ENCODE measurements around the gene NMT1.

NMT1 gene

DNA sequence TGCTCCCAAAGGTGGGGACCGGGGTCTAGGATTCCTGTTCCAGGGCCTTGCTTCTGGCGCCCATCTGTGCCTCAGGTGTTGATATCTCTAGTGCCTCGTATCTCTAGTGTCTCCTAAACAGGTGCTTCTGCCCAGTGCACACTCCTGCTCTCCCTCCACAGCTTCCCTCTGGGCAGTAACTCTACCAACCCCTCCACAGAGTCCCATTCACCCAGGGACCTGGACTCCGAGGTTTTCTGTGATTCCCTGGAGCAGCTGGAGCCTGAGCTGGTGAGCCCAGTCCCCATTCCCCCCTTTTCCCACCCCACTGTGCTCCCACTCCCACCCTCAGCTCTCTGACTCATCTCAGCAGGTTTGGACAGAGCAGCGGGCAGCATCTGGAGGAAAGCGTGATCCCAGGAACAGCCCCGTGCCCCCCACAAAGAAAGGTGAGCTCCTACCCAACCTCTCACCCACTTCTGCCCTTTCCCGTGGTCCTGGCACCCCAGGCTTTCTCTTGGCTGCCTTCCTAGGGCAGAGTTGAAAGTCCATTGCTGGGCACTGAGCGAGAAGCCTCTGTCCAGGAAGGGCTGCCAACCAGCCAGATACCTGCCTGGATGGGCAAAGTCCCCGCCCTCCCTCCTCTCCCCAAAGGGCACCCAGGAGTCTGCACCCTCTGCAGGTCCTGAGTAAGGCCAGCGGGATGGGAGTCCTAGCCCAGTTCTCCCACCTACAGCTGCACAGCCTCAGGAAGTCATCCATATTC is 76.6 kb downstream of the NMT1 start:
- no peak for DNase-seq

GRCh38 chr17:45138911-45139532 is 77.9 kb downstream of the NMT1 start:
- no peak for DNase-seq

- DNase-seq: no peak
Observed at GRCh38 chr17:45139533-45139920, 78.4 kb downstream of the NMT1 start.

GRCh38 chr17:45143094-45143670 is 82.1 kb downstream of the NMT1 start:
- DNase-seq: no peak

DNA sequence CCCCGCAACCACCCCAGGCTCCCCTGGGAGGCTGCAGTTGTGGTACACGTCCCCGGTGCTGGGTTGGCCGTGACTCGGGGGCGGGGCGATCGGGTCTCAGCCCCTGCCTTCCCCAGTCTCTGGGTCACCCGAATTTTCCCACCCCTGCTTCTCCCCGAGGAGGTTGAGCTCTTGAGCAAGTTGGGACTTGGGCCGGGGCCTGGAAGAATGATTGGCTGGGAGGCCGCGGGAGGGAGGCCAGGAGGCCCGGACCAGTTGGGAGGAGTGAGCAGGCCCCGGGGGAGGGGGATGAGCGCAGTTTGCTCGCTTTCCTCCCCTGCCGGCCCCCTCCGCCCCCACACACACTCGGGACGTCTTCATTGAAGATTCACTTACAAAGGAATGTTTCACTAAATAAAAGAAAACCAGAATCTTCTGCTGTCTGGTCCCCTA is 82.7 kb downstream of the NMT1 start:
- no peak for DNase-seq

DNA sequence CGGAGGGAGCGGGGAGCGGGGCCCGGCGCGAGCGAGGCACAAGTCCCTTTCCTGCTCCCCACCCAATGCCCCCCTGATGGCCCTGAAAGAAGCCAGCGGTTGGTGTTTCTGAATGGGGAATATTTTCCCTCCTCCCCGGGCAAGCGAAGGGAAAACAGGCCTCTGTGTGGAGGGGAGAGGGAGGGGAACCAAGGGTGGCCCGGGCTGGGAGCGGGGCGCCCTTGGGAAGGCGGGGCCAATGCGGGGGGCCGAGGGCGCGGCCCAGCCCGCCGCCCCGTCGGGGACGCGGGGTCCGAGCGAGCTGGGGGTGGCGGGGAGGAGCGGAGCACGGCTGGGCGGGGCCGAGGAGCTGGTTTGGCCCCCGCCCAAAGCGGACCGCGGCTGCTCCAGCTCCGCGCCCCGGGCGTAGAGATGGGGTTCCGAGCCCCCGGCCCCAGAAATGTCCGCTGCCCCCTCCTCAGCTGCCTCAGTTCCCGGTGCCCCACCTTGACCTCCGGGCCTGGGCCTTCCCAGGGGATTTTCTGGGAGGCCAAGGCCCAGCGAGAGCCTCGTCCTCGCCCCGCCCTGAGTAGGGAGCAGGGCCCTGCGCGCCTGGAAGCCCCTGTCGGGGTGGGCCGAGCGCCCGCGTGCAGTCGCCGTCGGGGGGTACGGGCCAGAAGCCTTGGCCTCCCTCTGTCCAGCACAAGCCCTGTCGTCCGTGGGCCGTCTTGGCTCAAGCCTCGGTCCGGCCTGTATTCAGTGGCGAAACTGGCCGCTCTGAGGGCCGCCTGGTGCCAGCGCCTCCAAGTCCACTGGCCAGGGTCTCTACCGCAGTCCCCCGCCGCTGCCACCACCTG is 83.3 kb downstream of the NMT1 start:
- DNase-seq: no peak

- DNase-seq: no peak
Observed at GRCh38 chr17:45145035-45145389, 83.9 kb downstream of the NMT1 start.

DNA sequence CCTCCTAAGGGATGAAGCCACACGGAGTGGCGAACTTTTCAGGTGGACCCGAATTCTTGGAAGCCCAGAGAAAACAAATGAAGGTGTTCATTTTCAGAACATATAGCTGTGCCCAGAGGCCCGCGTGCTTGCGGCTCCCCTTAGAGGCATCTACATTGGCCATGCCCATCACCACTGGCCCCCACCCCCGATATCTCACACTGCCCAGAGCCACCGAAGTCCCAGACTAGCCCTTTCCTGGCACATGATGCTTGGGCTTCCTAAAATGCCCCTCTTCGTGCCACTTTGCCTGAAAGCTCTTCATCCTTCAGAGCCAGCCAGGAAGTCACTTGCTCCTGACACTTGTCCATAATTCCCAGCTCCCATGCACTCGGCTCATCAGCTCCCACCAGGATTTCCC is 85.0 kb downstream of the NMT1 start:
- DNase-seq: no peak

DNA sequence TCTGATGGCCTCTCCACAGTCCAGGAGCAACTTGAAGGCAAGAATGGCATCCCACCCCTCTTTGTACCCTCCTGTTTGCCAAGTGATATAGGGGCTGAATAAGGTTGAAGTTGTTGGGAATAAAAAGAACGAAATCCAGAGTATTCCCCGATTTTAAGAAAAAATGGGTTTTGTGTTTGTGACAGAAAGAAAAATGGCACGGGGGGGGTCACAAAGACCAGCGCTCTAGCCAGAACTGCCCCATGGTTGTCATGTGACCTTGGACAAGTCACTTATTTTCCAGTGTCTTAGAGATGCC is 85.4 kb downstream of the NMT1 start:
- no peak for DNase-seq

DNA sequence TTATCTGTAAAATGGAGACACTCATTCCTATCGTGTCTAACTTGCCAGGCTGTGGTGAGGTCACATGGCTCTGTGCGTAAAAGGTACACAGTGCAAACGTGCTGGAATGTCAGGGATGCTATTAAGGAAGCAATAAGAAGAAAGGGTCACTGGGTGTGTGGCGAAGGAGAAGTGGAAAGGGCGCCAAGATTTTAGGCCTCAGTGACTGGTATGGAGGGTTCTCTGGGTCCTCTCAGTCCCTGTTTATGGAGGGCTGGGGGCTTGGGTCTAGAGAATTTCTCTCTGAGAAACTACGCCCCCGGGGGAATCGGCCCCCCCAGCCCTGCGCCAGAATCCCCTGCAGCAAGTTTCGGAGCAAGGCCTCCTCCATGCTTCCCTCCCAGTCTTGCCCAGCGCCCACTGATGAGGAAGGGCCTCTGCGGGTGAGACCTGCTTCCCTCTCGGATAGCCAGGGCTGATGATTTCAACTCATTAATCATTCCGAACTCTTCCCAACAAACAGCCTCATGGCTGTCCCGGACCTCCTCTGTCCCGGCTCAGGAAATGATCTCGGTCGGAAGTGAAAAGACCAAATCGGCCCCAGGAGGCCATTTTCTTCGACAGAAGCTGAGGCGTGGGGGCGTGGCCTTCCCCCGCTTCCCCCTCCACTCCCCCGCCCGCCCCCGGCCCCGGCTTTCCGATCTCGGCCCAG is 85.9 kb downstream of the NMT1 start:
- peak; percentile 94 for DNase-seq

DNA sequence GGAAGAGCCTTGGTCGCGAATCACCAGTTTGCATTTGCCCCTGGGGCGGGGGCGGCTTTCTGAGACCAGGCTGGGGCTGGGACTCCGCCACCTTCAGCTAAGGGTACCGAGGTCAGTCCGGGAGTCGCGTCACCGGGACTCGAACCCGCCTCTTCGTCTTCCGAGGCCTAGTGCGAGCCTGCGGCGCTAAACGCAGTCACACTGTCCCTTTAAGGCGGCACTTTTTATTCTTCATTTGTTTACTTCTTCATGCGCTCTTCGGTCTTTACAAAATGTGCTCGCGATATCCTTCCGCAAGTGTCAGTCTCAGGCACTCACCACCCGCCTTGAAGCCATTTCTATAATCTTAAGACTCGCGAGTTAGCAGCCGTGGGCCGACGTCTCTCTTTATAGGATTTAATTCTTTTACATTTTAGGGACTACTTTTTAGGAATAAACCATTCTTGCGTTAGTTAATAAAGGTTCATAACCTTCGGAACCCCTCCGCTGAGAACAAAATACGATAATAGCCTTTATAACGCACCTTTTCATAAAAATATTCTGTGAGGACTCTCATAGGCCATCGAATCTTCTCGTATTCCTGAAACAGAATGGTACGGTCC is 86.6 kb downstream of the NMT1 start:
- DNase-seq: peak; percentile 95

GRCh38 chr17:45148183-45149036 is 87.3 kb downstream of the NMT1 start, which contains the start of gene HEXIM1:
Gene HEXIM1 (plus strand): TSS chr17:45148475. CDS start chr17:45149191, 716 bp downstream.
- DNase-seq: peak; percentile 100

DNA sequence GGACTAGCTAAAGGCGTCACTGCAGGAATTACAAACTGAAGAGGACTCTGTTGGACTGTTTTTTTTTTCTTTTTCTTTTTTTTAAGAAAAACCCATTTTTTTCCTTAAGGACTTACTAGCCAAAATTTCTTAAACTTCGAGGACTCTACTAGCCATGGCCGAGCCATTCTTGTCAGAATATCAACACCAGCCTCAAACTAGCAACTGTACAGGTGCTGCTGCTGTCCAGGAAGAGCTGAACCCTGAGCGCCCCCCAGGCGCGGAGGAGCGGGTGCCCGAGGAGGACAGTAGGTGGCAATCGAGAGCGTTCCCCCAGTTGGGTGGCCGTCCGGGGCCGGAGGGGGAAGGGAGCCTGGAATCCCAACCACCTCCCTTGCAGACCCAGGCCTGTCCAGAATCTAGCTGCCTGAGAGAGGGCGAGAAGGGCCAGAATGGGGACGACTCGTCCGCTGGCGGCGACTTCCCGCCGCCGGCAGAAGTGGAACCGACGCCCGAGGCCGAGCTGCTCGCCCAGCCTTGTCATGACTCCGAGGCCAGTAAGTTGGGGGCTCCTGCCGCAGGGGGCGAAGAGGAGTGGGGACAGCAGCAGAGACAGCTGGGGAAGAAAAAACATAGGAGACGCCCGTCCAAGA is 88.0 kb downstream of the NMT1 start:
- DNase-seq: peak; percentile 70

DNA sequence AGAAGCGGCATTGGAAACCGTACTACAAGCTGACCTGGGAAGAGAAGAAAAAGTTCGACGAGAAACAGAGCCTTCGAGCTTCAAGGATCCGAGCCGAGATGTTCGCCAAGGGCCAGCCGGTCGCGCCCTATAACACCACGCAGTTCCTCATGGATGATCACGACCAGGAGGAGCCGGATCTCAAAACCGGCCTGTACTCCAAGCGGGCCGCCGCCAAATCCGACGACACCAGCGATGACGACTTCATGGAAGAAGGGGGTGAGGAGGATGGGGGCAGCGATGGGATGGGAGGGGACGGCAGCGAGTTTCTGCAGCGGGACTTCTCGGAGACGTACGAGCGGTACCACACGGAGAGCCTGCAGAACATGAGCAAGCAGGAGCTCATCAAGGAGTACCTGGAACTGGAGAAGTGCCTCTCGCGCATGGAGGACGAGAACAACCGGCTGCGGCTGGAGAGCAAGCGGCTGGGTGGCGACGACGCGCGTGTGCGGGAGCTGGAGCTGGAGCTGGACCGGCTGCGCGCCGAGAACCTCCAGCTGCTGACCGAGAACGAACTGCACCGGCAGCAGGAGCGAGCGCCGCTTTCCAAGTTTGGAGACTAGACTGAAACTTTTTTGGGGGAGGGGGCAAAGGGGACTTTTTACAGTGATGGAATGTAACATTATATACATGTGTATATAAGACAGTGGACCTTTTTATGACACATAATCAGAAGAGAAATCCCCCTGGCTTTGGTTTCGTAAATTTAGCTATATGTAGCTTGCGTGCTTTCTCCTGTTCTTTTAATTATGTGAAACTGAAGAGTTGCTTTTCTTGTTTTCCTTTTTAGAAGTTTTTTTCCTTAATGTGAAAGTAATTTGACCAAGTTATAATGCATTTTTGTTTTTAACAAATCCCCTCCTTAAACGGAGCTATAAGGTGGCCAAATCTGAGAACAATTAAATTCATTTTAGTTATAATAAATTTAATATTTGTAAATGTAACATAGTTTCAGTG is 88.8 kb downstream of the NMT1 start:
- DNase-seq: peak; percentile 26

GRCh38 chr17:45150911-45151809 is 90.0 kb downstream of the NMT1 start:
- peak; percentile 24 for DNase-seq

GRCh38 chr17:45155029-45155428 is 93.9 kb downstream of the NMT1 start:
- no peak for DNase-seq

DNA sequence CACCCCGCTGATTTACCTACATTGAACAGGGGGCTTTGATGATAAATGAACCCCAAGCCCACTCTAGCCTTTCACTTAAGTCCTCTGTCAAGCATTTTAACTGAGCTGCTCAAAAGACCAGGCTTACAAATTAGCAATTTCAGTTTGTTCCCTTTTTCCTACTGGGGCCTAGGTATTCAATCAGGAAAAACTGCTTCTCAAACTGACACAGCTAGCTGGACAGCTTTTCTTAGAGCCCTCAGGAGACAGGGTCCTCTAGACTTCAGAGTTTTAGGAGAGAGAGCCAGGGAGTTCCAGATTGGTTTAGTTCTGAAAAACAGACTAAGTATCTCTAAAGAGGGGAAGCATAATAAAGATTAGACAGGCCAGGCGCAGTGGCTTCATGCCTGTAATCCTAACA is 94.4 kb downstream of the NMT1 start:
- DNase-seq: no peak

DNA sequence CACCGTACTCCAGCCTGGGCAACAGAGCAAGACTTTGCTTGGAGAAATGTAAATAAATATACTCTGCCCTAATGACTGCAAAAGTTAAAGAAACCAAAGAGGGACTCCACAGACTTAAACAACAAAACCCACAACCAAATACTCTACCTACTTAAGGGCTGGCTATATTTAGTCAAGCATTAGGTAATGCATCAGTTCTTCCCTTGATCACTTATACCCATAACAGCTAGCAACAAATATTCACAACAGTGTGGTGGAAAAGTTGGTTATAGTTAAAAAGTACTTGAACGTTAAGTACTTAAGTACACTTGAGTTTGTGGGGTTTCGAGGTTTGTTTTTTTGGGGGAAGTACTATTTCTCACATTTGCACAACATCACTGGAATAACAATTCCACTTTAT is 95.1 kb downstream of the NMT1 start:
- DNase-seq: no peak

Measured in NCI-H1436 (cell line).